DND-41 (cell line): ENCODE measurements around the gene RSPH6A.

Experiments
- ATAC-seq: fragments of 200-7000 bp; cut with Tn5 transposase; 3 replicates; pipeline ENCODE4 v1.9.1; 2021; ENCODE audit warnings: low read depth; ENCODE audit not compliant: insufficient read depth
- DNase-seq: peaks from one replicate; pipeline ENCODE4 v3.0.0-alpha.2; 2020
- H2AFZ ChIP-seq: 2 replicates; pipeline ENCODE4 v1.6.0; 2012; ENCODE audit warnings: low read depth, low read length
- H3K27ac ChIP-seq: 2 replicates; pipeline ENCODE4 v1.5.1; 2012; ENCODE audit warnings: low read length, inconsistent platforms
- H3K27me3 ChIP-seq: fragments of 200-600 bp; sonication (generic); 2 replicates; pipeline ENCODE4 v1.6.0; 2012; ENCODE audit warnings: low read length, mild to moderate bottlenecking, inconsistent platforms; ENCODE audit not compliant: insufficient read depth, poor library complexity
- H3K36me3 ChIP-seq: 2 replicates; pipeline ENCODE4 v1.5.1; 2012; ENCODE audit warnings: low read length, inconsistent platforms; ENCODE audit not compliant: insufficient read depth
- H3K4me1 ChIP-seq: 2 replicates; pipeline ENCODE4 v1.5.1; 2012; ENCODE audit warnings: mild to moderate bottlenecking, low read length; ENCODE audit not compliant: insufficient read depth
- H3K4me2 ChIP-seq: 2 replicates; pipeline ENCODE4 v1.6.0; 2012; ENCODE audit warnings: mild to moderate bottlenecking, moderate library complexity, low read length, inconsistent platforms; ENCODE audit not compliant: insufficient read depth
- H3K4me3 ChIP-seq, 2 experiments: fragments of 200-600 bp in 1 of 2; shearing (Covaris generic) in 1 of 2; 2 replicates each; pipeline ENCODE4 v1.5.1; 2012 to 2016; ENCODE audit warnings: inconsistent platforms in 2 of 2, low read length in 2 of 2, mild to moderate bottlenecking in 2 of 2, low read depth in 1 of 2, moderate library complexity in 1 of 2
- H3K79me2 ChIP-seq: 2 replicates; pipeline ENCODE4 v1.6.0; 2012; ENCODE audit warnings: low read length, inconsistent platforms; ENCODE audit not compliant: insufficient read depth
- H3K9ac ChIP-seq: 2 replicates; pipeline ENCODE4 v1.6.0; 2012; ENCODE audit warnings: low read depth, mild to moderate bottlenecking, inconsistent platforms, low read length, moderate library complexity
- H3K9me3 ChIP-seq: 2 replicates; pipeline ENCODE4 v1.5.1; 2012; ENCODE audit warnings: low read length, moderate library complexity, mild to moderate bottlenecking, inconsistent platforms; ENCODE audit not compliant: insufficient read depth, severe bottlenecking
- H4K20me1 ChIP-seq: 2 replicates; pipeline ENCODE4 v1.6.0; 2012; ENCODE audit warnings: low read length; ENCODE audit not compliant: insufficient read depth
- CTCF ChIP-seq: IDR thresholded peaks from 2 replicates; pipeline ENCODE4 v1.5.1; 2012; ENCODE audit warnings: borderline replicate concordance, low read length, moderate library complexity, mild to moderate bottlenecking; ENCODE audit not compliant: poor library complexity, severe bottlenecking; ENCODE audit errors: extremely low read depth
- EZH2 ChIP-seq: IDR thresholded peaks from 3 replicates; pipeline ENCODE4 v1.6.1; 2012; ENCODE audit warnings: borderline replicate concordance, low read depth, mild to moderate bottlenecking, moderate library complexity, low read length, inconsistent platforms; ENCODE audit not compliant: severe bottlenecking

The RSPH6A gene

DNA sequence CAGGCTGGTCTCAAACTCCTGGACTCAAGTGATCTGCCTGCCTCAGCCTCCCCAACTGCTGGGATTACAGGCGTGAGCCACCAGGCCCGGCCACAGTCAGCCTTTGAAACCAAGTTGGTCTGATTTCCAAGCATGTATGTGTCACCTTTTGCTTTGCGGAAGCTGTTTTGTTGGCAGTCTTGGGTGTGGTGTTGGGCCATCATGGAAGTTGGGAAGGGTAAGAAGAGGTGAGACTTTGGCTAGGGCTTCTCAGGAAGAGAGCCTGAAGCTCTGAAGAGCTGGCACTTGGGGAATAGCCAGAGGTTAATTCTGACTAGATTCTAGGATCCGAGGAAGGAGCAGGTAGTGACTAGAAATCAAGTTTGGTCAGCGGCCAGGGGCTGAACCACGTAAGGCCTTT is 2.8 kb downstream of the RSPH6A start:
- Histone ChIP-seq H3K9ac (no peak overlapping the region), H4K20me1 (peaks cover 2% of the 10 kb centered on the region; the same call in 1 of the 2 replicates), H3K4me1 (peaks cover 18% of the 10 kb centered on the region), H3K27me3 (no peaks in the 10 kb centered on the region), H3K9me3 (no peaks in the 10 kb centered on the region), H2AFZ (no peak overlapping the region), H3K4me2 (no peak overlapping the region), H3K4me3 (no peak overlapping the region), H3K36me3 (peaks cover 17% of the 10 kb centered on the region), H3K79me2 (no peaks in the 10 kb centered on the region), H3K27ac (no peak overlapping the region)
- TF ChIP-seq EZH2, result no peak
- no peak for TF ChIP-seq CTCF
- DNase-seq, result no peak
- no peak for ATAC-seq

GRCh38 chr19:45809643-45810159 is 5.4 kb downstream of the RSPH6A start:
- Histone ChIP-seq H3K9ac (no peak overlapping the region; the same call in 1 of the 2 replicates), H3K4me2 (no peak overlapping the region), H3K27me3 (no peaks in the 10 kb centered on the region), H4K20me1 (no peaks in the 10 kb centered on the region), H3K79me2 (no peaks in the 10 kb centered on the region), H3K4me3 (no peak overlapping the region), H3K9me3 (no peaks in the 10 kb centered on the region), H2AFZ (no peak overlapping the region), H3K36me3 (peaks cover 2% of the 10 kb centered on the region; the same call in 1 of the 2 replicates), H3K4me1 (peaks cover 17% of the 10 kb centered on the region), H3K27ac (peak overlapping the region; percentile 50)
- DNase-seq, result peak; percentile 81
- no peak for TF ChIP-seq CTCF
- no peak for TF ChIP-seq EZH2
- peak; percentile 87 for ATAC-seq

GRCh38 chr19:45805719-45806118 is 9.4 kb downstream of the RSPH6A start:
- DNase-seq, result no peak
- H3K27me3 ChIP-seq, result no peaks in the 10 kb centered on the region
- no peaks in the 10 kb centered on the region for H4K20me1 ChIP-seq
- no peak overlapping the region for H3K27ac ChIP-seq
- TF ChIP-seq CTCF (no peak), EZH2 (no peak)
- ATAC-seq, result no peak
- H3K4me3 ChIP-seq, result no peak overlapping the region
- H2AFZ ChIP-seq, result no peak overlapping the region
- H3K79me2 ChIP-seq, result no peaks in the 10 kb centered on the region
- H3K9me3 ChIP-seq, result no peaks in the 10 kb centered on the region
- H3K4me2 ChIP-seq, result no peak overlapping the region
- H3K9ac ChIP-seq, result no peak overlapping the region
- H3K36me3 ChIP-seq, result no peaks in the 10 kb centered on the region
- H3K4me1 ChIP-seq, result peaks cover 15% of the 10 kb centered on the region

DNA sequence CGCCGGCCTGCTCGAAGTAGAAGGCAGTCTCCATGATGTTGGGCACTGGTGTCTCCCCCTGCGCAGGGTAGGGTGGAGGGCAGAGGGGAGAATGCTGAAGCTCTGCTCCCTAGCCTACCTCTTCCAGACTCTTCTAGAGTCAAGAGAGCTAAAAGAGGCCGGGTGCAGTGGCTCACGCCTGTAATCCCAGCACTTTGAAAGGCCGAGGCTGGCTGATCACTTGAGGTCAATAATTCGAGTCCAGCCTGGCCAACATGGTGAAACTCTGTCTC is 10.2 kb downstream of the RSPH6A start:
- H2AFZ ChIP-seq, result no peak overlapping the region
- no peak overlapping the region for H3K4me3 ChIP-seq
- peaks cover 7% of the 10 kb centered on the region for H3K4me1 ChIP-seq
- no peak overlapping the region for H3K27ac ChIP-seq
- no peaks in the 10 kb centered on the region for H3K36me3 ChIP-seq
- H3K79me2 ChIP-seq, result no peaks in the 10 kb centered on the region
- H3K9me3 ChIP-seq, result no peaks in the 10 kb centered on the region
- TF ChIP-seq EZH2, result no peak
- TF ChIP-seq CTCF, result no peak
- DNase-seq, result no peak
- no peak overlapping the region for H3K4me2 ChIP-seq
- no peaks in the 10 kb centered on the region for H3K27me3 ChIP-seq
- no peaks in the 10 kb centered on the region for H4K20me1 ChIP-seq
- H3K9ac ChIP-seq, result no peak overlapping the region
- ATAC-seq, result no peak
